ENCODE data around the gene NFE2. TPM values are rescaled to one million over a fixed set of nuclear protein-coding genes. Genes with fewer than 3 reads are reported as not detected.
"Not testable (repeated sequence)": the region's sequence is repeated elsewhere in the genome, so short reads cannot be mapped to it uniquely, and the experiment has no call there.

NFE2 gene
- total RNA-seq, 2 donors from 2014 or later = 0.19 TPM; not detected in 1

DNA sequence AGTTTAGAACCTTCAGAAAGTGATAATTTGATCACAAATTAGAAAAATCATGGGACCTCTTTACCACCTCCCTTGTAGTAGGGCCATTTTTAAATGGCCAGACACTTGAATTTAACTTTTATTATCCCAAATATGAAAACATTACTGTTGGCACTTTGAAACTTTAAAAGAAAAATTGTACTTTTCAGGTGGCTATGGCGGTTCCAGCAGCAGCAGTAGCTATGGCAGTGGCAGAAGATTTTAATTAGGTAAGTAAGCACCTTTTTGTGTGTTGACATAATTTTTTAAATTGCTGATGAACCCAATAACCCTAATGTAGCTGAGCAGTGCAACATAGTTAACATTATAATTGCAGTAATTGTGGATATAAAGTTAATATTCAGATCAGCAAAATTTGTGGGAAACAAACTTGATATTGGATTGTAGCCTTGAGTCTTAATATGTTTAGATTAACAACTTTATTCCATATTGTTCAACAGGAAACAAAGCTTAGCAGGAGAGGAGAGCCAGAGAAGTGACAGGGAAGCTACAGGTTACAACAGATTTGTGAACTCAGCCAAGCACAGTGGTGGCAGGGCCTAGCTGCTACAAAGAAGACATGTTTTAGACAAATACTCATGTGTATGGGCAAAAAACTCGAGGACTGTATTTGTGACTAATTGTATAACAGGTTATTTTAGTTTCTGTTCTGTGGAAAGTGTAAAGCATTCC is 16.6 kb downstream of the NFE2 start:
- not testable (repeated sequence) for H3K27me3 Mint-ChIP-seq (ENCODE audit: low read depth); DNase-seq; H3K9me3 Mint-ChIP-seq; H3K27ac Mint-ChIP-seq; ATAC-seq (replicated peaks in 1 of 2); H3K4me3 Mint-ChIP-seq
- peaks cover 24 to 25% of the 10 kb centered on the region in 2 donors for H3K36me3 Mint-ChIP-seq (ENCODE audit: insufficient read depth in 2 of 2)
- peaks cover 53% of the 10 kb centered on the region for H3K4me1 Mint-ChIP-seq (ENCODE audit: low read depth)

DNA sequence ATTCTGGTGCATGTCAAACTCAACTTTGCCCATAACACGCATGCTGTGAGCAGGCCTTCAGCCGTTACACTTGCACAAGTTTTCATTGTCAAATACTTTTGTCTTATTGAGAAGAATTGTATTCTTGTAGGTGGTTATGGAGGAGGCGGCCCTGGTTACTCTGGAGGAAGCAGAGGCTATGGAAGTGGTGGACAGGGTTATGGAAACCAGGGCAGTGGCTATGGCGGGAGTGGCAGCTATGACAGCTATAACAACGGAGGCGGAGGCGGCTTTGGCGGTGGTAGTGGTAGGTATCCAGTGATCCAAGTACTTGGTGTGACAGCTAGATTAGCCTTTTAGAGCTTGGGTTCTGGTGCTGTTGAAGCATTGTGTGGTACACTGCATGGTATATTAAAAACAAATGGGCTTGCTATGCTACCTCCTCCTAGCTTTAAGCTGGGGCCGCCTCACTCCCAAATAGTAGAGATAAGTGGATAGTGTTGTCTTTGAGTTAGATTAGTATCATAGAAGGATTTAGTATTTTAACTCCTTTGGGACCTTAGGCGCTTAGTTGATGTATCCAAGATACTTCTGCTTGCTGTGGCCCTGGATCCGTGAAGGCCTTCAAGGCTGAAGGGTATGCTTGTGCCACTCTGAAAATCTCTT is 17.7 kb downstream of the NFE2 start:
- no peak overlapping the region for H3K4me3 Mint-ChIP-seq
- no peak overlapping the region for H3K27ac Mint-ChIP-seq
- no peaks in the 10 kb centered on the region for H3K27me3 Mint-ChIP-seq (ENCODE audit: low read depth)
- ATAC-seq (replicated peaks in 1 of 2) = no peak
- peaks cover 58% of the 10 kb centered on the region for H3K4me1 Mint-ChIP-seq (ENCODE audit: low read depth)
- peak in 1 of 2 donors; percentile 46 for DNase-seq
- peaks cover 25 to 31% of the 10 kb centered on the region in 2 donors for H3K36me3 Mint-ChIP-seq (ENCODE audit: insufficient read depth in 2 of 2)
- no peaks in the 10 kb centered on the region for H3K9me3 Mint-ChIP-seq

DNA sequence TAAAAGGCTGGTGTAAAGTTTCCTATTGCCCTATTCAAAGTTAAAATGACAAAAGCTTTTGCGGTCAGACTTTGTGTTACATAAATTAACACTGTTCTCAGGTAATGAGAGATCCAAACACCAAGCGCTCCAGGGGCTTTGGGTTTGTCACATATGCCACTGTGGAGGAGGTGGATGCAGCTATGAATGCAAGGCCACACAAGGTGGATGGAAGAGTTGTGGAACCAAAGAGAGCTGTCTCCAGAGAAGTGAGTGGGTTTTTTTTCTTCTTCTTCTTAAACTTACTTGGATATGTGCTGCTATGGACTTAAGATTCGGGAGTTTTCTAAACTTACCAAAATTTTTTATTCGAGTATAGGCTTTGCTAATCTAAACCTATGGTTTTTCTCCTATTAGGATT is 19.1 kb downstream of the NFE2 start:
- H3K27ac Mint-ChIP-seq; ATAC-seq (replicated peaks in 1 of 2); H3K27me3 Mint-ChIP-seq (ENCODE audit: low read depth); DNase-seq; H3K9me3 Mint-ChIP-seq; H3K4me3 Mint-ChIP-seq: not testable (repeated sequence)
- Mint-ChIP-seq H3K36me3 (ENCODE audit: insufficient read depth in 2 of 2) (peaks cover 22 to 23% of the 10 kb centered on the region in 2 donors), H3K4me1 (ENCODE audit: low read depth) (peaks cover 72% of the 10 kb centered on the region)

DNA sequence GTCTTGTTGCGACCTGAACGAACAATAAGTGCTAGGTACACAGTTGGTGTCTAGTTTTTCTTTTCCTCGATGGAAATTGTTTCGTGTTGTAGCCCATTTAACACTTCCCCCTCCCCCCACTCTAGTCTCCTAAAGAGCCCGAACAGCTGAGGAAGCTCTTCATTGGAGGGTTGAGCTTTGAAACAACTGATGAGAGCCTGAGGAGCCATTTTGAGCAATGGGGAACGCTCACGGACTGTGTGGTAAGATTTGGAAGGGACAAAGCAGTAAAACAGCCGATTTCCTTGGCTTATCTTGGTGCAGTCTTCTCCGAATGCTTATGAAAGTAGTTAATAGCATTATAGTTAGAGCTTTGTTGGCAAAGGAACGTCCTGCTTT is 19.6 kb downstream of the NFE2 start:
- not testable (repeated sequence) for ATAC-seq (replicated peaks in 1 of 2); H3K27me3 Mint-ChIP-seq (ENCODE audit: low read depth); H3K4me3 Mint-ChIP-seq; DNase-seq; H3K9me3 Mint-ChIP-seq; H3K27ac Mint-ChIP-seq
- Mint-ChIP-seq H3K36me3 (ENCODE audit: insufficient read depth in 2 of 2) (peaks cover 21 to 22% of the 10 kb centered on the region in 2 donors), H3K4me1 (ENCODE audit: low read depth) (peaks cover 72% of the 10 kb centered on the region)

DNA sequence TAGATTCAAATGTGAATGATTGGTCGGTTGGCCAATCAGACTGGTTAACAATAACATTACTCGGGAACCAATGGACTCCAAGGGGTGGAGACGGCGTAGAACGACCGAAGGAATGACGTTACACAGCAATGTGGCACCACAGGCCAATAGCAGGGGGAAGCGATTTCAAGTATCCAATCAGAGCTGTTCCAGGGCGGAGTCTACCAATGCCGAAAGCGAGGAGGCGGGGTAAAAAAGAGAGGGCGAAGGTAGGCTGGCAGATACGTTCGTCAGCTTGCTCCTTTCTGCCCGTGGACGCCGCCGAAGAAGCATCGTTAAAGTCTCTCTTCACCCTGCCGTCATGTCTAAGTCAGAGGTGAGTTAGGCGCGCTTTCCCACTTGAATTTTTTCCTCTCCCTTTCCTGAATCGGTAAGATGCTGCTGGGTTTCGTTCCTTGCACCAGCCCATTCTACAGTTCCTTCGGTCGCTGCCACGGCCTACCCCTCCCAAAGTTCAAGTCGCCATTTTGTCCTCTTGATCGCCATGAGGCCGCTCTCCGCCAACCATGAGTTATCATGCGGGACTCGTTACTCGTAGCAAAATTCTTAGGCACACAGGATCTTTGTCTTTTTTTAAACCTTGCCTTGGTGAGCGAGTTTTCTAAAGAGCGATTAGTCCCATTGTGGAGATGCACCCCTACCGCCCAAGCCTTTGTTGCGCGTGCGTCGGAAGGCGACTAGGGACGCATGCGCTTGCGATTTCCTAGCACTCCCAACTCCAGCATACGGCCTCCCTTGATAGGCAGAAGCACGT is 20.2 kb downstream of the NFE2 start, which contains the start of gene HNRNPA1:
Gene HNRNPA1 (plus strand): TSS at position 259 of the 793 bp plus-strand sequence. CDS start 82 bp downstream, at position 341.
- H3K27ac Mint-ChIP-seq = no peak within 1 kb of the TSS
- ATAC-seq (replicated peaks in 1 of 2) (peak; percentile 82 to 83), DNase-seq (peak; percentile 93 to 97)
- peaks cover 72% of the 10 kb centered on the region for H3K4me1 Mint-ChIP-seq (ENCODE audit: low read depth)
- no peaks in the 10 kb centered on the region for H3K9me3 Mint-ChIP-seq
- H3K27me3 Mint-ChIP-seq (ENCODE audit: low read depth) = no peaks in the 10 kb centered on the region
- H3K36me3 Mint-ChIP-seq (ENCODE audit: insufficient read depth in 2 of 2) = peaks cover 15 to 18% of the 10 kb centered on the region in 2 donors
- H3K4me3 Mint-ChIP-seq = no peak within 1 kb of the TSS

DNA sequence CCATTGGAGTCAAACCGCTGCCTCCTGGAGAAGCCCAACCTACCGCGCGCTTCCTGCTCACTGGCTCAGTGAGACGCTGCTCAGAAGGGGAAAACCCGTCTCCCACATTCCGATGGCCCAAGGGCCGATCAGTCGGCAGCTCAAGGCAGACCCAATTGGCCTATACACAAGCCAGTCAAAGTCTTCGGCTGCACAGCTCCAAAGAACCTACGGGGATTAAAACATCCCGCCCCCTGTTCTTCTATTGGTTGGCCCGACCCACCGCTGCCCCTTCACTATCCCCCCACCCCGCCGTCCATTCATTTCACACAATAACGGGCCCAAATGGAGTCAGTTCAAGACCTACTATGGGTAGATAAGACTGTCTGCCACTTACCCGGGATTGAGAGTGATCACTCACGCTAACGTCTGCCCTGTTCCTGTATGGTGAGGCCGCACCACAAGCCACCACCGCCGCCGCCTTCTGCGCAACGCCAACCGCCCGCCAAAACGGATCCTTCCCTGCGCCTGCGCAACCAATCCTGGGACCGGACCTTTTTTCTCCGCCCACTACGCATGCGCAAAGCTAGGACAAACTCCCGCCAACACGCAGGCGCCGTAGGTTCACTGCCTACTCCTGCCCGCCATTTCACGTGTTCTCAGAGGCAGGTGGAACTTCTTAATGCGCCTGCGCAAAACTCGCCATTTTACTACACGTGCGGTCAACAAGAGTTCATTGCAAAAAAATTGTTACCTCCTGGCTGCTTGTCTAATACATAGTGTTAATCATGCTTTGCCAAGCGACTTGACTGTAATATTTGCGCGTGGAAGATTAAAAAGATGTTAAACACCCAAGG is 21.0 kb downstream of the NFE2 start, which contains the start of gene CBX5:
Gene CBX5 (minus strand): TSS at position 491 of the 836 bp plus-strand sequence. CDS start 22,472 bp downstream, outside the sequence.
- Mint-ChIP-seq H3K4me1 (ENCODE audit: low read depth) (peaks cover 72% of the 10 kb centered on the region), H3K36me3 (ENCODE audit: insufficient read depth in 2 of 2) (peaks cover 9 to 16% of the 10 kb centered on the region in 2 donors), H3K27ac (no peak within 1 kb of the TSS), H3K9me3 (no peaks in the 10 kb centered on the region), H3K4me3 (no peak within 1 kb of the TSS), H3K27me3 (ENCODE audit: low read depth) (no peaks in the 10 kb centered on the region)
- DNase-seq (peak; percentile 99), ATAC-seq (replicated peaks in 1 of 2) (peak; percentile 77 to 78)

DNA sequence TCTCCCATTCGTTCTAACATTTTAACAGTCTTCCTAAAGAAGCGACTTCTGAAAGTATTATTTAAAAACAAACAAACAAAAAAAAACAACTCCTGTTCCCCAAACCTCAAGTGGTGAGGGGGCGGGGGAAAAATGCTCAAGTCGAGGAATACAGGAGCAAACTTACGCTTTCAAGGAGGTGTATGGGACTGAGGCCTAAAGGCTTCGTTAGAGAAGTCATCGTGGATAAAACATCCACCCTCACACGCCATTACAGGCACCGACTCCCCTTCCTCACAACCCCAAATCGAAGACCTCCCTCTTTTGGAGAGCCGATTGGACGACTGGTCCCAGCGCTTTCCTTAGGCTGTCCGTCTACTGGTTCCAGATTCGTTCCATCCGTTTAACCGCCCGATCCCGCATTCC is 21.6 kb downstream of the NFE2 start:
- DNase-seq = no peak
- Mint-ChIP-seq H3K27me3 (ENCODE audit: low read depth) (no peaks in the 10 kb centered on the region), H3K4me3 (no peak overlapping the region), H3K9me3 (no peaks in the 10 kb centered on the region), H3K4me1 (ENCODE audit: low read depth) (peaks cover 72% of the 10 kb centered on the region), H3K27ac (no peak overlapping the region), H3K36me3 (ENCODE audit: insufficient read depth in 2 of 2) (peaks cover 10 to 16% of the 10 kb centered on the region in 2 donors)
- ATAC-seq (replicated peaks in 1 of 2) = no peak

DNA sequence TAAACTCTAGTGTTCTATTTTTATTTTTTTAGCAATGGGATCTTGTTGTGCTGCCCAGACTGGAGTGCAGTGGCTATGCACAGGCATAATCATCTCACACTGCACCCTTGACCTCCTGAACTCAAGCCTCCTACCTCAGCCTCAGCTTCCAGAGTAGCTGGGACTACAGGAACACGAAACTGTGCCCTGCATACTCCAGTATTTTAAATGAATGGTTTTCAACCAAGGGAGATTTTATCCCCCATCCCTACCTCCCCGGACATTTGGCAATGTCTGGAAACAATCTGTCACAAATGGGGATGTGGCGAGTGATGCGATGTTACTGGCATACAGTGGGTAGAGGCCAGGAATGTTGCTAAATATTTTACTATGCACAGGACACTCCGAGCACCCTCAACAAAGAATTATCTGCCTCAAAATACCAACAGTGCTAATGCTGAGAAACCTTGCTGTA is 23.0 kb downstream of the NFE2 start:
- Mint-ChIP-seq H3K27me3 (ENCODE audit: low read depth) (no peaks in the 10 kb centered on the region), H3K36me3 (ENCODE audit: insufficient read depth in 2 of 2) (peaks cover 10 to 13% of the 10 kb centered on the region in 2 donors), H3K4me3 (no peak overlapping the region), H3K9me3 (no peaks in the 10 kb centered on the region), H3K4me1 (ENCODE audit: low read depth) (peaks cover 72% of the 10 kb centered on the region), H3K27ac (no peak overlapping the region)
- no peak for ATAC-seq (replicated peaks in 1 of 2)
- no peak for DNase-seq

DNA sequence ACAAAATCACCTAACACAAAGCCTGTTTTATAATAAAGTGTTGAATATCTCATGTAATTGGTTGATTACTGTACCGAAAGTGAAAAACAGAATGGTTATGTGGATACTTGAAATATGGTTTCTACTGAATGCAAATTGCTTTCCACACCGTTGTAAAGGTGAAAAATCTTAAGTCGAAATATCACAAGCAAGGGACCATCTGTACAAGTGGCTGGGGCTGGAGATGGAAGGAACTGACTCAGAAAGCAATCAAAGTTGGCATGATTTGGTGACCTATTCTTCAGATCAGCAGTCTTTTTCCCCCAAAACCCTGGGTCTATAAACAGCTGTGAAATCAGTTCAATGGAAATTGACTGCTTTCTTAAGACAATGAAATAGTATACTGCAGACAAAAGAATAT is 24.4 kb downstream of the NFE2 start:
- H3K9me3 Mint-ChIP-seq = no peaks in the 10 kb centered on the region
- H3K27ac Mint-ChIP-seq = peak overlapping the region; percentile 94
- H3K4me3 Mint-ChIP-seq = peak overlapping the region in 1 of 2 donors; percentile 94
- H3K27me3 Mint-ChIP-seq (ENCODE audit: low read depth) = no peaks in the 10 kb centered on the region
- peaks cover 72% of the 10 kb centered on the region for H3K4me1 Mint-ChIP-seq (ENCODE audit: low read depth)
- ATAC-seq (replicated peaks in 1 of 2) (no peak), DNase-seq (no peak)
- peaks cover 4 to 17% of the 10 kb centered on the region in 2 donors for H3K36me3 Mint-ChIP-seq (ENCODE audit: insufficient read depth in 2 of 2)

DNA sequence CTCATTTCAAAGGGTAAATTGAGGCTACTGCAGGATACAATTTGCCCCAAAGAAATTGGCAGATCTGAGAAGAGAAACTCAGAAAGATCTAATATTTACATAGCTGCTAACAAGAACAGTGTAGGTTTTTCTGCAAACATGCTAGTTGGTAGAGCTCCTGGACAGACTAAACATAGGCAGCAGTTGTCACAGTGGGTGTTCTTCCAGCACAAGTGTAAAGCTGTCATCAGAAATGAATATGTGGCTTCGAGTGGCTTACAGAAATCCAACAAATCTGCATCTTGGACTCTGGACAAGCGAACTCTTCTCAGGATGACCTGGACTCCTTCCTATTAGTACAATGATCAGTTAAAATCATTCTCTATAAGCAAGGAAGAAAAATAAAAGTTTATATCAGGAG is 26.8 kb downstream of the NFE2 start:
- ATAC-seq (replicated peaks in 1 of 2) (no peak), DNase-seq (no peak)
- Mint-ChIP-seq H3K36me3 (ENCODE audit: insufficient read depth in 2 of 2) (peaks cover 4 to 22% of the 10 kb centered on the region in 2 donors), H3K27ac (peak overlapping the region; percentile 69), H3K4me3 (no peak overlapping the region), H3K27me3 (ENCODE audit: low read depth) (no peaks in the 10 kb centered on the region), H3K4me1 (ENCODE audit: low read depth) (peaks cover 93% of the 10 kb centered on the region), H3K9me3 (no peaks in the 10 kb centered on the region)

DNA sequence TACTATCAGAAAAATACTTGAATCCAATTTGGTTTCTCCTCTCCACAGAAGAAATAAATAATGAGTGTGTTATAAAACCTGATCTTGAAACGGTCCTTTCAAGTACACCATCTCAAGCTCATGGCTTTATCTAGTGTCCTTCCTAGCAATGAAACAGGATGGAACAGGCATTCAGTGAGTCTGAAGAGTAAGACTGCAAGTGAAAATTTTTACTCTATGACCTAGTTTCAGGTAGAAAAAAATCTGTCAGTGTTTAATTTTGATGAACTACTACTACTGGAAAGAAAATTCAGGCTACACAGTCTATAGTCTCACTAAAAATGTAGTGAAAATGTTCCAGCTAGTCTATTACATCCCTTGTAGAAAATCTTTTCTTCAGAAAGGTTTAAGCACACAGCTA is 28.6 kb downstream of the NFE2 start:
- H3K9me3 Mint-ChIP-seq = no peaks in the 10 kb centered on the region
- H3K36me3 Mint-ChIP-seq (ENCODE audit: insufficient read depth in 2 of 2) = peaks cover 4 to 15% of the 10 kb centered on the region in 2 donors
- H3K27ac Mint-ChIP-seq = peak overlapping the region; percentile 96
- ATAC-seq (replicated peaks in 1 of 2) (peak; percentile 83 to 86), DNase-seq (no peak)
- peak overlapping the region; percentile 14 to 89 for H3K4me3 Mint-ChIP-seq
- H3K27me3 Mint-ChIP-seq (ENCODE audit: low read depth) = no peaks in the 10 kb centered on the region
- peaks cover 79% of the 10 kb centered on the region for H3K4me1 Mint-ChIP-seq (ENCODE audit: low read depth)

DNA sequence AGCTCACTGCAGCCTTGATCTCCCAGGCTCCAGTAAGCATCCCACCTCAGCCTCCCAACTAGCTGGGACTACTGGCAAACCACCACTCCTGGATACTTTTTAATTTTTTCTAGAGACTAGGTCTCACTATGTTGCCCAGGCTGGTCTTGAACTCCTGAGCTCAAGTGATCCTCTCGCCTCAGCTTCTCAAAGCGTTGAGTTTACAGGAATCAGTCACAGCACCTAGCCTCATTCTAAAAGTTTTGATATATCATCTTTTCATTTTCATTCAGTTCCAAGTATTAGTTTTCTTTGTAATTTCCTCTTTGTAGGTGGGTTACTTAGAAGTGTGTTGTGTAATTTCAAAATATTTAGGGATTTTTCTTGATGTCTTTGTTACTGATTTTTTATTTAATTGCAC is 30.5 kb downstream of the NFE2 start:
- DNase-seq (no peak), ATAC-seq (replicated peaks in 1 of 2) (peak; percentile 58 to 69)
- peaks cover 66% of the 10 kb centered on the region for H3K4me1 Mint-ChIP-seq (ENCODE audit: low read depth)
- no peaks in the 10 kb centered on the region for H3K9me3 Mint-ChIP-seq
- peak overlapping the region; percentile 99 for H3K27ac Mint-ChIP-seq
- peaks cover 3 to 15% of the 10 kb centered on the region in 2 donors for H3K36me3 Mint-ChIP-seq (ENCODE audit: insufficient read depth in 2 of 2)
- H3K27me3 Mint-ChIP-seq (ENCODE audit: low read depth) = no peaks in the 10 kb centered on the region
- peak overlapping the region; percentile 4 to 83 for H3K4me3 Mint-ChIP-seq

Measured in activated T-cell treated with anti-CD3 and anti-CD28 coated beads, Interleukin-2, amount 50 U/mL, for 72 hours (primary cell).